ENCODE data around the gene DOCK6. TPM values are rescaled to one million over a fixed set of nuclear protein-coding genes. Genes with fewer than 3 reads are reported as not detected.

The DOCK6 gene
- total and polyA plus RNA-seq, 2 of the 13 experiments (the other 11 are each of a cell fraction or from before 2014, with no cell fraction given): 5.4 to 38.1 TPM

DNA sequence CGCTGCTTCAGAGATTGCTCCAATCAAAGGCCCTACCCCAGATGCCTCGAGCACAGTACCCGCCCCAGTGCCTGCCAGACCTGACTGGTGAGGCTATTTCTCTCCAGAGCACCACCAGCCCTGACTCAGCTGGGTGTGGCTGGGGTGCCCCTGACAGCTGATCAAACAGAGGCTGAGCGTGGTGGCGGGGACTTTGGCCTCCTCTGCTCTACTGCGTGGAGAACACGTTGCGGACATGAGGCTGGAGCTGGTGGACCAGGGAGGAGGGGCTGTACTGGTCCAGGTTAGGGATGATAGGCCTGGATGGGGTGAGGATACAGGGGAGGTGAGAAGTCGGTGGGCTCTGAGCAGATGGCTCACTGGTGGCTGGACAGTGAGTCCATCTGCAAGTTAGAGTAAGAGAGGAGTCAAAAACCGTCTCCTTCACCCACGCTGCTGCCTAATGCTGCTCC lies 3.5 kb upstream of the DOCK6 start (continued):
- TF ChIP-seq ZBTB4 (CRISPR knock-in tag; IDR thresholded peaks at IDR 0.05; ENCODE audit: borderline replicate concordance): peak; percentile 87; the same call in 1 of the 2 replicates
- 0 out of 2 replicates have a peak, but pooled peaks have one; percentile 46 for TF ChIP-seq ZNF660 (CRISPR knock-in tag; IDR thresholded peaks at IDR 0.05; ENCODE audit: borderline replicate concordance, low read depth)
- no peak for TF ChIP-seq NFRKB (IDR thresholded peaks at IDR 0.05)
- TF ChIP-seq SMAD3 (CRISPR knock-in tag; IDR thresholded peaks at IDR 0.05): peak; percentile 96
- peak; percentile 94 for TF ChIP-seq ZFP41 (CRISPR knock-in tag; IDR thresholded peaks at IDR 0.05; ENCODE audit: borderline replicate concordance)
- 0 out of 2 replicates have a peak, but pooled peaks have one; percentile 53 for TF ChIP-seq KAT7 (CRISPR knock-in tag; IDR thresholded peaks at IDR 0.05; ENCODE audit: borderline replicate concordance)
- TF ChIP-seq, protein P1, sequence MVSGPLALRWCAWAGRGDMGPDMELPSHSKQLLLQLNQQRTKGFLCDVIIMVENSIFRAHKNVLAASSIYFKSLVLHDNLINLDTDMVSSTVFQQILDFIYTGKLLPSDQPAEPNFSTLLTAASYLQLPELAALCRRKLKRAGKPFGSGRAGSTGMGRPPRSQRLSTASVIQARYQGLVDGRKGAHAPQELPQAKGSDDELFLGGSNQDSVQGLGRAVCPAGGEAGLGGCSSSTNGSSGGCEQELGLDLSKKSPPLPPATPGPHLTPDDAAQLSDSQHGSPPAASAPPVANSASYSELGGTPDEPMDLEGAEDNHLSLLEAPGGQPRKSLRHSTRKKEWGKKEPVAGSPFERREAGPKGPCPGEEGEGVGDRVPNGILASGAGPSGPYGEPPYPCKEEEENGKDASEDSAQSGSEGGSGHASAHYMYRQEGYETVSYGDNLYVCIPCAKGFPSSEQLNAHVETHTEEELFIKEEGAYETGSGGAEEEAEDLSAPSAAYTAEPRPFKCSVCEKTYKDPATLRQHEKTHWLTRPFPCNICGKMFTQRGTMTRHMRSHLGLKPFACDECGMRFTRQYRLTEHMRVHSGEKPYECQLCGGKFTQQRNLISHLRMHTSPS (CRISPR knock-in tag; IDR thresholded peaks at IDR 0.05; ENCODE audit: low read depth): peak; percentile 98
- TF ChIP-seq CREB1 (IDR thresholded peaks at IDR 0.05): 0 out of 2 replicates have a peak, but pooled peaks have one; percentile 35
- TF ChIP-seq CREB1 (CRISPR knock-in tag; IDR thresholded peaks at IDR 0.05): peak; percentile 49; the same call in 1 of the 2 replicates
- TF ChIP-seq GABPB1 (CRISPR knock-in tag; IDR thresholded peaks at IDR 0.05): peak; percentile 75
- no peak for TF ChIP-seq NR3C1 (CRISPR knock-in tag; IDR thresholded peaks at IDR 0.05)
- no peak for TF ChIP-seq ZMAT5 (CRISPR knock-in tag; IDR thresholded peaks at IDR 0.05; ENCODE audit: borderline replicate concordance, low read depth)
- TF ChIP-seq ZNF580 (CRISPR knock-in tag; IDR thresholded peaks at IDR 0.05; ENCODE audit: borderline replicate concordance, low read depth): peak; percentile 97
- peak; percentile 81; the same call in 1 of the 2 replicates for TF ChIP-seq ZNF362 (CRISPR knock-in tag; IDR thresholded peaks at IDR 0.05; ENCODE audit: borderline replicate concordance)
- TF ChIP-seq ZNF674 (CRISPR knock-in tag; IDR thresholded peaks at IDR 0.05; ENCODE audit: low read depth): peak; percentile 77; the same call in 1 of the 2 replicates
- TF ChIP-seq, protein P2, sequence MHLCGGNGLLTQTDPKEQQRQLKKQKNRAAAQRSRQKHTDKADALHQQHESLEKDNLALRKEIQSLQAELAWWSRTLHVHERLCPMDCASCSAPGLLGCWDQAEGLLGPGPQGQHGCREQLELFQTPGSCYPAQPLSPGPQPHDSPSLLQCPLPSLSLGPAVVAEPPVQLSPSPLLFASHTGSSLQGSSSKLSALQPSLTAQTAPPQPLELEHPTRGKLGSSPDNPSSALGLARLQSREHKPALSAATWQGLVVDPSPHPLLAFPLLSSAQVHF (CRISPR knock-in tag; IDR thresholded peaks at IDR 0.05): no peak
- TF ChIP-seq, protein P3, sequence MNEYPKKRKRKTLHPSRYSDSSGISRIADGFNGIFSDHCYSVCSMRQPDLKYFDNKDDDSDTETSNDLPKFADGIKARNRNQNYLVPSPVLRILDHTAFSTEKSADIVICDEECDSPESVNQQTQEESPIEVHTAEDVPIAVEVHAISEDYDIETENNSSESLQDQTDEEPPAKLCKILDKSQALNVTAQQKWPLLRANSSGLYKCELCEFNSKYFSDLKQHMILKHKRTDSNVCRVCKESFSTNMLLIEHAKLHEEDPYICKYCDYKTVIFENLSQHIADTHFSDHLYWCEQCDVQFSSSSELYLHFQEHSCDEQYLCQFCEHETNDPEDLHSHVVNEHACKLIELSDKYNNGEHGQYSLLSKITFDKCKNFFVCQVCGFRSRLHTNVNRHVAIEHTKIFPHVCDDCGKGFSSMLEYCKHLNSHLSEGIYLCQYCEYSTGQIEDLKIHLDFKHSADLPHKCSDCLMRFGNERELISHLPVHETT (CRISPR knock-in tag; conservative IDR thresholded peaks at IDR 0.05): 0 out of 2 replicates have a peak, but pooled peaks have one; percentile 46

Data from HepG2 (cell line).